H1 (cell line): ENCODE results near the gene ADGRG1. TPM values are rescaled to one million over a fixed set of nuclear protein-coding genes. Genes with fewer than 3 reads are reported as not detected.

Source experiments
- CTCF ChIA-PET: fragments of 300-600 bp; sonication (Branson Sonifier 250); formaldehyde crosslinking; loops from one replicate; lab custom pipeline; 2021; ENCODE audit not compliant: partially characterized antibody; lab: Charles Lee
- POLR2A ChIA-PET: fragments of 300-600 bp; sonication (Branson Sonifier 250); formaldehyde crosslinking; loops from one replicate; lab custom pipeline; 2021; ENCODE audit warnings: inconsistent platforms; ENCODE audit not compliant: partially characterized antibody; lab: Charles Lee
- DNase-seq, 2 experiments: peaks; one replicate each; pipeline versions ENCODE4 v3.0.0 to v3.0.0-alpha.2; 2010 to 2022; ENCODE audit warnings: low spot score in 2 of 2, low read depth in 1 of 2, mixed read lengths in 1 of 2
- FAIRE-seq: peaks from 2 replicates; lab custom pipeline; 2011; peaks lifted over from hg19 to GRCh38; lab: Jason Lieb, UNC
- H2AFZ ChIP-seq: 2 replicates; pipeline ENCODE4 v1.8.1; 2012; ENCODE audit warnings: low read length, inconsistent platforms
- H2AK5ac ChIP-seq: 2 replicates; pipeline ENCODE4 v1.6.1; 2013; ENCODE audit warnings: low read depth, low read length
- H2BK120ac ChIP-seq: replicated peaks from 2 replicates; pipeline ENCODE3; 2013; ENCODE audit warnings: low read depth, low read length, inconsistent platforms
- H2BK12ac ChIP-seq: 2 replicates; pipeline ENCODE4 v1.6.1; 2013; ENCODE audit warnings: low read depth, low read length
- H2BK15ac ChIP-seq: 2 replicates; pipeline ENCODE4 v1.6.1; 2013; ENCODE audit warnings: low read length
- H2BK20ac ChIP-seq: 2 replicates; pipeline ENCODE4 v1.6.1; 2013; ENCODE audit warnings: low read length
- H2BK5ac ChIP-seq: 2 replicates; pipeline ENCODE4 v1.6.1; 2013; ENCODE audit warnings: low read depth, low read length
- H3K14ac ChIP-seq: 2 replicates; pipeline ENCODE4 v1.6.1; 2013; ENCODE audit warnings: inconsistent platforms; ENCODE audit not compliant: insufficient read length
- H3K18ac ChIP-seq: 2 replicates; pipeline ENCODE4 v1.6.1; 2013; ENCODE audit warnings: low read length; ENCODE audit errors: extremely low read depth
- H3K23ac ChIP-seq: 2 replicates; pipeline ENCODE4 v1.6.1; 2013; ENCODE audit warnings: inconsistent platforms; ENCODE audit not compliant: insufficient read length
- H3K23me2 ChIP-seq: 2 replicates; pipeline ENCODE4 v1.6.1; 2013; ENCODE audit warnings: low read depth, low read length
- H3K27ac ChIP-seq: 2 replicates; pipeline ENCODE4 v1.6.1; 2011; ENCODE audit warnings: low read depth, low read length, inconsistent platforms
- H3K27me3 ChIP-seq, 4 experiments: replicated peaks in 1 of 4; 1 replicate in 1 of 4; 2 replicates in 3 of 4; pipeline versions ENCODE4 v1.6.1 to v1.8.1; 2011 to 2013; ENCODE audit warnings: low read length in 3 of 4, mild to moderate bottlenecking in 3 of 4, inconsistent platforms in 2 of 4, mixed read lengths in 2 of 4, moderate library complexity in 1 of 4; ENCODE audit not compliant: control insufficient read depth in 3 of 4, insufficient read depth in 3 of 4; ENCODE audit errors: extremely low read depth in 1 of 4
- H3K36me3 ChIP-seq, 4 experiments: 2 replicates each; pipeline versions ENCODE4 v1.6.1 to v1.8.1; 2011 to 2013; ENCODE audit warnings: mild to moderate bottlenecking in 4 of 4, low read length in 3 of 4, moderate library complexity in 2 of 4, control low read depth in 1 of 4, inconsistent platforms in 1 of 4; ENCODE audit not compliant: insufficient read depth in 4 of 4, control insufficient read depth in 2 of 4
- H3K4ac ChIP-seq: replicated peaks from 2 replicates; pipeline ENCODE3; 2013; ENCODE audit warnings: low read length, low read depth, mixed read lengths, inconsistent platforms; ENCODE audit not compliant: insufficient read length
- H3K4me1 ChIP-seq, 4 experiments: replicated peaks in 1 of 4; 1 replicate in 1 of 4; 2 replicates in 3 of 4; pipeline versions ENCODE4 v1.6.1 to v1.8.1; 2011 to 2013; ENCODE audit warnings: low read length in 3 of 4, inconsistent platforms in 2 of 4, mixed read lengths in 1 of 4; ENCODE audit not compliant: insufficient read depth in 4 of 4, control insufficient read depth in 3 of 4
- H3K4me2 ChIP-seq, 2 experiments: 2 replicates each; pipeline versions ENCODE4 v1.6.1 to v1.8.1; 2011 to 2013; ENCODE audit warnings: low read depth in 2 of 2, low read length in 2 of 2, control low read depth in 1 of 2, inconsistent platforms in 1 of 2, mild to moderate bottlenecking in 1 of 2; ENCODE audit not compliant: insufficient read depth in 1 of 2
- H3K4me3 ChIP-seq, 4 experiments: fragments of 200-600, 300-600 bp in 1 of 4; sonication (generic), shearing (Covaris generic), sonication (Bioruptor Twin) in 1 of 4; 2 replicates each; pipeline versions ENCODE4 v1.5.1 to v1.8.1; 2011 to 2016; ENCODE audit warnings: low read length in 4 of 4, low read depth in 3 of 4, control low read depth in 2 of 4, inconsistent platforms in 2 of 4, mild to moderate bottlenecking in 2 of 4, mixed read lengths in 1 of 4, moderate library complexity in 1 of 4; ENCODE audit not compliant: insufficient read depth in 2 of 4; ENCODE audit errors: extremely low read depth in 1 of 4
- H3K56ac ChIP-seq: replicated peaks from 2 replicates; pipeline ENCODE3; 2013; ENCODE audit warnings: low read depth, mild to moderate bottlenecking, mixed read lengths, low read length, inconsistent platforms; ENCODE audit not compliant: insufficient read length
- H3K79me1 ChIP-seq: 2 replicates; pipeline ENCODE4 v1.6.1; 2013; ENCODE audit warnings: low read depth, low read length, control low read depth
- H3K79me2 ChIP-seq, 2 experiments: 2 replicates each; pipeline versions ENCODE4 v1.6.1 to v1.8.1; 2012 to 2013; ENCODE audit warnings: low read length in 2 of 2, mild to moderate bottlenecking in 2 of 2, inconsistent platforms in 1 of 2; ENCODE audit not compliant: insufficient read depth in 2 of 2, control insufficient read depth in 1 of 2
- H3K9ac ChIP-seq, 4 experiments: replicated peaks in 1 of 4; 1 replicate in 1 of 4; 2 replicates in 3 of 4; pipeline versions ENCODE4 v1.6.1 to v1.8.1; 2011 to 2013; ENCODE audit warnings: low read depth in 3 of 4, low read length in 3 of 4, control low read depth in 2 of 4, mild to moderate bottlenecking in 2 of 4, moderate library complexity in 2 of 4, inconsistent platforms in 1 of 4; ENCODE audit errors: extremely low read depth in 1 of 4
- H3K9me3 ChIP-seq, 2 experiments: 2 replicates each; pipeline versions ENCODE4 v1.6.1 to v1.8.1; 2012 to 2013; ENCODE audit warnings: mild to moderate bottlenecking in 2 of 2, moderate library complexity in 2 of 2, control low read depth in 1 of 2, inconsistent platforms in 1 of 2, low read depth in 1 of 2, low read length in 1 of 2, mixed read lengths in 1 of 2; ENCODE audit not compliant: insufficient read depth in 2 of 2
- H4K20me1 ChIP-seq, 2 experiments: replicated peaks in 1 of 2; 2 replicates each; pipeline versions ENCODE3 to v1.8.1; 2011 to 2013; ENCODE audit warnings: inconsistent platforms in 2 of 2, low read length in 2 of 2, mild to moderate bottlenecking in 1 of 2; ENCODE audit not compliant: insufficient read depth in 2 of 2, control insufficient read depth in 1 of 2
- H4K5ac ChIP-seq: 2 replicates; pipeline ENCODE4 v1.6.1; 2013; ENCODE audit warnings: low read length, low read depth, mixed read lengths, inconsistent platforms; ENCODE audit not compliant: insufficient read length
- H4K8ac ChIP-seq: 2 replicates; pipeline ENCODE4 v1.8.0; 2013; ENCODE audit warnings: mild to moderate bottlenecking, moderate library complexity, low read length, inconsistent platforms; ENCODE audit not compliant: insufficient read depth; ENCODE audit errors: extremely low read depth
- H4K91ac ChIP-seq: replicated peaks from 2 replicates; pipeline ENCODE3; 2013; ENCODE audit warnings: low read length, mixed read lengths, inconsistent platforms; ENCODE audit not compliant: insufficient read length
- JUN ChIP-seq: IDR thresholded peaks from 2 replicates; pipeline ENCODE4 v1.6.1; 2011; ENCODE audit warnings: low read depth, mild to moderate bottlenecking, improper control_type of control experiment, low read length
- RAD21 ChIP-seq, 2 experiments: IDR thresholded peaks in 1 of 2; conservative IDR thresholded peaks in 1 of 2; 2 replicates each; pipeline ENCODE4 v1.6.1; 2011; ENCODE audit warnings: low read depth in 2 of 2, low read length in 2 of 2, improper control_type of control experiment in 1 of 2, inconsistent platforms in 1 of 2, mild to moderate bottlenecking in 1 of 2, moderate library complexity in 1 of 2
- RBBP5 ChIP-seq: IDR thresholded peaks from 2 replicates; pipeline ENCODE4 v1.7.1; 2012; ENCODE audit warnings: low read depth, mild to moderate bottlenecking, inconsistent platforms, low read length, moderate library complexity, borderline replicate concordance
- RNF2 ChIP-seq: fragments of 200-900, 300-1000 bp; sonication (generic); IDR thresholded peaks from 2 replicates; pipeline ENCODE4 v1.7.1; 2016; ENCODE audit warnings: borderline replicate concordance, low read depth, mild to moderate bottlenecking, antibody characterized with exemption, low read length; ENCODE audit not compliant: poor library complexity, severe bottlenecking; ENCODE audit errors: missing control alignments
- SIN3A ChIP-seq, 2 experiments: IDR thresholded peaks in 1 of 2; conservative IDR thresholded peaks in 1 of 2; 2 replicates each; pipeline ENCODE4 v1.6.1; 2011 to 2012; ENCODE audit warnings: low read length in 2 of 2, improper control_type of control experiment in 1 of 2, low read depth in 1 of 2, mild to moderate bottlenecking in 1 of 2
- TAF1 ChIP-seq: IDR thresholded peaks from 2 replicates; pipeline ENCODE4 v1.6.1; 2011; ENCODE audit warnings: mild to moderate bottlenecking, low read depth, low read length
- USF2 ChIP-seq: IDR thresholded peaks from 2 replicates; pipeline ENCODE4 v1.6.1; 2011; ENCODE audit warnings: low read length, improper control_type of control experiment
- WGBS, 2 experiments: shearing (Covaris generic) in 1 of 2; methylation state at CpG; one replicate each; pipeline versions ENCODE4 v1.1.6 to v1.1.7; 2013 to 2015; ENCODE audit warnings: low lambda C conversion rate in 2 of 2, mixed read lengths in 2 of 2, inconsistent platforms in 1 of 2, low coverage in 1 of 2, missing lambda C conversion rate in 1 of 2; ENCODE audit not compliant: insufficient replicate concordance in 2 of 2, insufficient coverage in 1 of 2, insufficient read length in 1 of 2; ENCODE audit errors: extremely low coverage in 1 of 2, missing lambda C conversion rate in 1 of 2; 5-methylcytosine and 5-hydroxymethylcytosine counted together
- polyA plus RNA-seq, 7 experiments: library from polyadenylated mRNA; depleted of rRNA in 3 of 7; stranded (reverse) in 5 of 7; unstranded in 2 of 7; fragments of >200 nt in 5 of 7; fragments of 200-250 nt in 2 of 7; gene quantifications; 1 replicate in 5 of 7; 2 replicates in 1 of 7; 4 replicates in 1 of 7; pipeline versions ENCODE4 v1.2.1 to v1.2.3, GENCODE V29; 2011 to 2013; ENCODE audit warnings: missing spikeins in 2 of 7, mixed read lengths in 2 of 7
- total RNA-seq: library from RNA; stranded (reverse); fragmentation: NEBNext Ultra II Directional; extraction: Animal tissue kit (Norgen Biotek cat#: 25700); gene quantifications from 2 replicates; pipeline ENCODE4 v1.2.1, GENCODE V29; 2021

The ADGRG1 gene
- total and polyA plus RNA-seq, 2 of the 8 experiments (the other 6 are each of a cell fraction or from before 2014, with no cell fraction given): 1.3 to 2.6 TPM

GRCh38 chr16:57637424-57637823 lies 9.0 kb downstream of the ADGRG1 start:
- H3K9ac ChIP-seq: no peak overlapping the region
- no peak overlapping the region for H3K14ac ChIP-seq
- H3K27me3 ChIP-seq: peaks cover 0 to 6% (median 4%) of the 10 kb centered on the region in 4 experiments; a peak in 6 of 7 replicates
- H3K27ac ChIP-seq: no peak overlapping the region
- no peak overlapping the region for H3K4me2 ChIP-seq
- no peak overlapping the region for H3K4me3 ChIP-seq
- H4K8ac ChIP-seq: no peak overlapping the region; the same call in 1 of the 2 replicates
- H2BK15ac ChIP-seq: no peak overlapping the region
- H4K5ac ChIP-seq: no peak overlapping the region
- no peak overlapping the region for H2AFZ ChIP-seq
- H3K36me3 ChIP-seq: no peaks in the 10 kb centered on the region
- DNase-seq (no peak), FAIRE-seq (no peak)
- H3K23ac ChIP-seq: no peak overlapping the region
- WGBS, 2 experiments: 72% methylated on average over 7 of the region's 8 CpGs; no CpG with 5 or more reads in 1 of the 2 experiments
- H2AK5ac ChIP-seq: no peak overlapping the region
- H3K79me2 ChIP-seq: no peaks in the 10 kb centered on the region
- POLR2A ChIA-PET: interaction anchor here (0.7 to 3.1 kb wide), 7 partner anchors 10 to 97 kb away, joined by 3 to 11 read pairs (median 5); partner anchors contain the start of gene ADGRG1
- H3K18ac ChIP-seq: no peak overlapping the region
- no peak overlapping the region for H2BK20ac ChIP-seq
- H3K4me1 ChIP-seq: peaks cover 0 to 3% (median 1%) of the 10 kb centered on the region in 4 experiments; a peak in 4 of 7 replicates
- no peak overlapping the region for H2BK12ac ChIP-seq
- H3K4ac ChIP-seq: no peak overlapping the region
- no peaks in the 10 kb centered on the region for H3K9me3 ChIP-seq
- H4K20me1 ChIP-seq: peaks cover 0 to 2% of the 10 kb centered on the region in 2 experiments
- no peaks in the 10 kb centered on the region; the same call in 1 of the 2 replicates for H3K79me1 ChIP-seq
- TF ChIP-seq USF2: no peak
- no peak for TF ChIP-seq RNF2
- no peak for TF ChIP-seq SIN3A (conservative IDR thresholded peaks at IDR 0.05 in 1 of 2, IDR thresholded peaks at IDR 0.05 in 1 of 2; ENCODE audit: low read depth in 1 of 2, low read length in 2 of 2)
- no peak for TF ChIP-seq RBBP5
- TF ChIP-seq JUN: no peak
- TF ChIP-seq TAF1: no peak
- TF ChIP-seq RAD21 (IDR thresholded peaks at IDR 0.05 in 1 of 2, conservative IDR thresholded peaks at IDR 0.05 in 1 of 2; ENCODE audit: low read depth in 2 of 2, low read length in 2 of 2): no peak
- TF ChIP-seq, all 59 proteins: peak for 0
- H2BK120ac ChIP-seq: no peak overlapping the region
- no peak overlapping the region for H4K91ac ChIP-seq
- no peaks in the 10 kb centered on the region; the same call in 1 of the 2 replicates for H3K23me2 ChIP-seq
- H3K56ac ChIP-seq: no peak overlapping the region
- H2BK5ac ChIP-seq: no peak overlapping the region
- CTCF ChIA-PET: interaction anchor here (1.0 to 9.2 kb wide), 10 partner anchors 10 to 114 kb away, joined by 3 to 104 read pairs (median 12); partner anchors contain the start of genes ADGRG1, ADGRG3 and KATNB1
